ENCODE results near the gene KCNMA1. TPM values are rescaled to one million over a fixed set of nuclear protein-coding genes. Genes with fewer than 3 reads are reported as not detected.

KCNMA1 gene
- total RNA-seq, 1 experiment from 2014 or later, result 31.3 TPM

DNA sequence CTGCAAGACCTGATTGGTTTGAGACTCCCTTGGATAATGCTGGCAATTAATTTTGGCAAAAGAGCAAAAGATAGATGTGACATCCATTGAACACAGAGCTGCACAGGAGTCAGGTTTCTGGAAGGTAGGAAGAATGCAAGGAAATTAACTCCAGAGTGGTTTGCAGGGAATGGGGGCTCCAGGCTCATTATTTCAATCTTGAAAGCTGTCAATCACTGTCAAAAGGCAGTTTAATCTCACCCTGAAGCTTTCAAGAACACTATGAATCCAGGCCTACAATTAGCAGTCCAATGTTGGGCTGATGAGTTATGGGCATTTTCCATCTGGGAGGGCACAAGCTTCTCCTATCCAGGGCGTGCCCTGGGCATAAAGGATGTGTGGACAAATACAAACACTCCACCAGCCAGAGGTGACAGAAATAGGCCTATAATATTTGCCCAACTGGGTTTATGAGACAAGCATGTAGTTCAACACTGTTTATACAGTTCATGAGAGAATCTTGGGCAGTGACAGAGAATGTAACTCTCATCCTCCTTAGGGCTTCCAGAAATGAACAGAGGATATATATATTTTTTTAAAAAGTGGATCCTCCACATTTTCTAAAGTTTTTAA, 80.5 kb downstream of the KCNMA1 start:
- DNase-seq, result no peak
- H3K9ac ChIP-seq (ENCODE audit: low read length), result no peak overlapping the region
- H3K4me1 ChIP-seq (ENCODE audit: low read length), result peaks cover 63% of the 10 kb centered on the region
- no peaks in the 10 kb centered on the region for H3K79me2 ChIP-seq (ENCODE audit: low read length)
- H3K9me3 ChIP-seq (ENCODE audit: low read length), result no peaks in the 10 kb centered on the region
- no peak overlapping the region for H3K27ac ChIP-seq (ENCODE audit: low read length)
- H3K27me3 ChIP-seq (ENCODE audit: low read length), result no peaks in the 10 kb centered on the region
- no peak overlapping the region for H2AFZ ChIP-seq (ENCODE audit: low read length)
- H3K9me2 ChIP-seq (replicated peaks; ENCODE audit: insufficient read depth, low read length), result no peaks in the 10 kb centered on the region
- H3K4me2 ChIP-seq (ENCODE audit: low read depth, low read length, poor library complexity, severe bottlenecking), result no peak overlapping the region
- no peaks in the 10 kb centered on the region for H3K36me3 ChIP-seq (ENCODE audit: insufficient read depth, low read length)
- no peak overlapping the region for H3K4me3 ChIP-seq (ENCODE audit: low read length)
- H4K20me1 ChIP-seq (ENCODE audit: insufficient read depth, low read depth, low read length), result no peaks in the 10 kb centered on the region

DNA sequence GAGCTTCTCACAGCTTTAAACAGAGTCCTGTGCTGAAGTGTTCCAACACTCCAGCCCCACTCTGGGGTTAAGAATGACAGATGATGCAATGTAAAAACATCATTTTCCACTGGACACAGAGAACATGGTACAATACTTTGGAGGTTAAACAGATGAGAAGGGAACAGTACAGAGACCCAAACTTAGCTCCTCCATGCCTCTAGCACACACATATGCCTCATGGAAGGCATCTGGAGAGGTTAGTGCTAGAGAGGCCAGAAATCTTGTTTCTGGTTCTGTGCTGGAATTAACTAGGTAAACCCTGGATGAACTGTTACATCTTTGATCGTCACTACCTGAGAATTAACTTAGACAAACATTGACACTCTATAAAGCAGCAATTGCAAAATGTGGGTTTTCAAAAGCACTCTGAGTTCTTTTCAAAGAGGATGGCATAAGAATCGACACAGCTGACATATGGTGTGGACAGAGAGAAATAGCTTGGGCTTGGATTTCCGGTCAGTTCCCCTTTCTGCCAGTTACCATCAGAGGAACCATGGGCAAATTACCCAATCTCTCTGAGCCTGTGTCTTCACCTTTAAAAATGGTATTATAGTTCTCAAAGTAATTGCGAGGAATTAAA, 81.9 kb downstream of the KCNMA1 start:
- H3K79me2 ChIP-seq (ENCODE audit: low read length), result no peaks in the 10 kb centered on the region
- H3K4me1 ChIP-seq (ENCODE audit: low read length), result peaks cover 63% of the 10 kb centered on the region
- H3K9me3 ChIP-seq (ENCODE audit: low read length), result no peaks in the 10 kb centered on the region
- 0 out of 2 replicates have a peak overlapping the region, but pooled peaks have one; percentile 20 for H2AFZ ChIP-seq (ENCODE audit: low read length)
- DNase-seq, result no peak
- no peaks in the 10 kb centered on the region for H4K20me1 ChIP-seq (ENCODE audit: insufficient read depth, low read depth, low read length)
- no peaks in the 10 kb centered on the region for H3K36me3 ChIP-seq (ENCODE audit: insufficient read depth, low read length)
- H3K4me3 ChIP-seq (ENCODE audit: low read length), result no peak overlapping the region
- H3K9ac ChIP-seq (ENCODE audit: low read length), result no peak overlapping the region
- H3K27me3 ChIP-seq (ENCODE audit: low read length), result no peaks in the 10 kb centered on the region
- H3K9me2 ChIP-seq (replicated peaks; ENCODE audit: insufficient read depth, low read length), result no peaks in the 10 kb centered on the region
- peak overlapping the region; percentile 41 for H3K27ac ChIP-seq (ENCODE audit: low read length)
- no peak overlapping the region for H3K4me2 ChIP-seq (ENCODE audit: low read depth, low read length, poor library complexity, severe bottlenecking)

DNA sequence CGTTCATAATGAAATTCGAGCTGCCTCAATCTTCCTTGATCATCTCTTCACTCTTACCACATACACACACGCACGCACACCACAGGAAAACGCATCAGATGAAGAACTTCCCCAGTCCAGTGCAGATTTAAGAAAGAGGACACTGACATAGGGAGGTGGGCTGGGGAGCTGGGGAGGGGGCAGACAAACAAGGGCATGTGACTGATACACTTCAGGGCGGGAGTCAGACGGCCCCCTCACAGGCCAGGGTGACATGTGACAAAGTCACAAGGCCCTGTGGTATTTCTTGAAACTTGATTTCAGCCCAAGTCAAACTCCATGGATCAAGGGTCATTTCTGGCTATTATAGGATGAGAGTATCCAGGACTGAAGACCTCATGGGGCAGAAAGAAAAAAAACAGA, 82.6 kb downstream of the KCNMA1 start:
- Histone ChIP-seq H3K9ac (ENCODE audit: low read length) (no peak overlapping the region), H3K9me3 (ENCODE audit: low read length) (no peaks in the 10 kb centered on the region), H3K79me2 (ENCODE audit: low read length) (no peaks in the 10 kb centered on the region), H3K4me3 (ENCODE audit: low read length) (no peak overlapping the region), H3K4me2 (ENCODE audit: low read depth, low read length, poor library complexity, severe bottlenecking) (no peak overlapping the region), H3K4me1 (ENCODE audit: low read length) (peaks cover 57% of the 10 kb centered on the region), H2AFZ (ENCODE audit: low read length) (no peak overlapping the region), H4K20me1 (ENCODE audit: insufficient read depth, low read depth, low read length) (no peaks in the 10 kb centered on the region), H3K9me2 (replicated peaks; ENCODE audit: insufficient read depth, low read length) (no peaks in the 10 kb centered on the region), H3K27me3 (ENCODE audit: low read length) (no peaks in the 10 kb centered on the region), H3K27ac (ENCODE audit: low read length) (peak overlapping the region; percentile 41), H3K36me3 (ENCODE audit: insufficient read depth, low read length) (no peaks in the 10 kb centered on the region)
- no peak for DNase-seq

DNA sequence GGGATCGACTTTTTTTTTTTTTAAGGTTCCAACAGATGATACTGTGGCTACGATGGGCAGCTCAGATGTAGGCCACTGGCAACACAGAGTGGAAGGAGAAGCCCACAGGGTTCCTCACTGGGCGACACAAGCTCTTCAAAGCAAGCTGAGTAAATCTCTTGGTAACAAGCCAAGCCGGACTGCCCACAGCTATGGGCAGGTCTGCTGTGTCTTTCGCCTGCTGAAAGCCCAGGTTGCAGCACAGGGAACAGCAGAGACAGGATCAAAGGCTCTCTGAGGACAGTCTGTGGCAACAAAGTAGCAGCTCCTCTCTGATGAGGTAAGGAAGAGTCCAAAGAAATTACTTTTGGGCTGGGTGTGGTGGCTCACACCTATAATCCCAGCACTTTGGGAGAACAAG, 83.6 kb downstream of the KCNMA1 start:
- Histone ChIP-seq H3K79me2 (ENCODE audit: low read length) (no peaks in the 10 kb centered on the region), H4K20me1 (ENCODE audit: insufficient read depth, low read depth, low read length) (no peaks in the 10 kb centered on the region), H3K4me3 (ENCODE audit: low read length) (no peak overlapping the region), H3K27ac (ENCODE audit: low read length) (no peak overlapping the region), H3K9me3 (ENCODE audit: low read length) (no peaks in the 10 kb centered on the region), H3K4me1 (ENCODE audit: low read length) (peaks cover 57% of the 10 kb centered on the region), H3K9ac (ENCODE audit: low read length) (no peak overlapping the region), H2AFZ (ENCODE audit: low read length) (no peak overlapping the region), H3K27me3 (ENCODE audit: low read length) (no peaks in the 10 kb centered on the region), H3K4me2 (ENCODE audit: low read depth, low read length, poor library complexity, severe bottlenecking) (no peak overlapping the region), H3K36me3 (ENCODE audit: insufficient read depth, low read length) (no peaks in the 10 kb centered on the region), H3K9me2 (replicated peaks; ENCODE audit: insufficient read depth, low read length) (no peaks in the 10 kb centered on the region)
- DNase-seq, result no peak

DNA sequence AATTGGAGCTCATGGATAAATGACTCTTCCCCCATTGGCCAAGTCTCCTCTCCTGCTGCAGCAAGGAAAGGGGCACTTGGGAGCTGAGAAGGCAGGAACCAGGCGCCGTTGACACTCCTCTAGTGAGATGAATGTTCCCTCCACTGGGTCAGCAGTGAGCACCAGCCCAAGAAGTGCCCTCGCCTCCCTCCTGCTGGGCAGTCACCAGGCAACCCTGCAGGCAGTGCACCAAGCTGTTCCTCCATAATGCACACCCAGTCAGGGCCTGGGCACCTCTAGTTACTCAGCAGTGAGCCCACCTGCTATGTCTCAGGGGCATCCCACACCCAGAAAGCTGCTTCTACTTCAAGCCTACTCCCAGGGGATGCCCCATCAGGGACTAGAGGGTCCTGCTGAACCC, 84.3 kb downstream of the KCNMA1 start:
- H3K9me3 ChIP-seq (ENCODE audit: low read length), result no peaks in the 10 kb centered on the region
- peak overlapping the region; percentile 16; the same call in 1 of the 2 replicates for H3K9ac ChIP-seq (ENCODE audit: low read length)
- H3K9me2 ChIP-seq (replicated peaks; ENCODE audit: insufficient read depth, low read length), result no peaks in the 10 kb centered on the region
- H4K20me1 ChIP-seq (ENCODE audit: insufficient read depth, low read depth, low read length), result no peaks in the 10 kb centered on the region
- no peaks in the 10 kb centered on the region for H3K79me2 ChIP-seq (ENCODE audit: low read length)
- H3K4me1 ChIP-seq (ENCODE audit: low read length), result peaks cover 57% of the 10 kb centered on the region
- no peak overlapping the region for H2AFZ ChIP-seq (ENCODE audit: low read length)
- no peaks in the 10 kb centered on the region for H3K36me3 ChIP-seq (ENCODE audit: insufficient read depth, low read length)
- no peak overlapping the region for H3K4me3 ChIP-seq (ENCODE audit: low read length)
- H3K4me2 ChIP-seq (ENCODE audit: low read depth, low read length, poor library complexity, severe bottlenecking), result peak overlapping the region; percentile 20
- H3K27me3 ChIP-seq (ENCODE audit: low read length), result no peaks in the 10 kb centered on the region
- no peak for DNase-seq
- no peak overlapping the region for H3K27ac ChIP-seq (ENCODE audit: low read length)

DNA sequence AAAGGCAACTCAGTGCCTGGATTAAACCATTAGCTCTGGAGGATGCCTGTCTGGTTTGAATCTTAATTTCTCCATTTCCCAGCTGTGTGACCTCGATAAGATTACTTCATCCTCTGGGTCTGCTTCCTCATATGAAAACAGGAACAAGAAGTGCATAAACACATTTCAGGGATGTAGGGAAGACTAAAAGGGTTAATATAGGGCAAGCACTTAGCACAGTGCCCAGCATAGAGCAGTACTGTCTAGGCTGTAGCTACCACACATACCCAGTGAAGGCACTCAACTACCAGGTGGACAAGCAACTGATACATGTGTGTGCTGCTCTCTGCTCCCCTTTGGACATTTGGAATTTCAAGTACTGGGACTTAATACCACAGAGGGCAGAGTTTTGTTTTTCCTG, 85.4 kb downstream of the KCNMA1 start:
- Histone ChIP-seq H2AFZ (ENCODE audit: low read length) (no peak overlapping the region), H3K9me3 (ENCODE audit: low read length) (no peaks in the 10 kb centered on the region), H3K9me2 (replicated peaks; ENCODE audit: insufficient read depth, low read length) (no peaks in the 10 kb centered on the region), H3K4me3 (ENCODE audit: low read length) (no peak overlapping the region), H3K27me3 (ENCODE audit: low read length) (no peaks in the 10 kb centered on the region), H3K9ac (ENCODE audit: low read length) (no peak overlapping the region), H3K79me2 (ENCODE audit: low read length) (no peaks in the 10 kb centered on the region), H4K20me1 (ENCODE audit: insufficient read depth, low read depth, low read length) (no peaks in the 10 kb centered on the region), H3K36me3 (ENCODE audit: insufficient read depth, low read length) (no peaks in the 10 kb centered on the region), H3K4me2 (ENCODE audit: low read depth, low read length, poor library complexity, severe bottlenecking) (no peak overlapping the region), H3K27ac (ENCODE audit: low read length) (no peak overlapping the region), H3K4me1 (ENCODE audit: low read length) (peaks cover 57% of the 10 kb centered on the region)
- peak; percentile 47 for DNase-seq

DNA sequence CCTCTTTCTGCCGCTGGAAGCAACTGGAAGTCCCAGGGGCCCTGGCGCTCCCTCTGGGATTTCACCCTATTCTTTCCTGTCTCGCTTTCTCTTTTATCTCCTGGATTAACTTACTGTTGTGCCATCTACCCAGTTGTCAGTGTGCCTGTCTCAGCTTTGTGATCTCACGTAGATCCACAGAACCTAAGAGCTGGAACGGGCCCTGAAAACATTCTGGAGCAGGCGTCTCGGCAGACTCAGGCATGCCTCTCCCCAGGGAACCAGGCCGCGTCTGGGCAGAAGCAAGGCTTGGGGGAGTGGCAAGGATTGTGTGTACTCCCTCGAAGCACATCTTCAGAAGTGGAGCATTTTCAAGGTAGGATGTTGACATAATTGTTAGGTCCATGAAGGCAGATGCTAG, 87.2 kb downstream of the KCNMA1 start:
- H3K4me1 ChIP-seq (ENCODE audit: low read length), result peaks cover 43% of the 10 kb centered on the region
- no peaks in the 10 kb centered on the region for H3K9me2 ChIP-seq (replicated peaks; ENCODE audit: insufficient read depth, low read length)
- DNase-seq, result no peak

DNA sequence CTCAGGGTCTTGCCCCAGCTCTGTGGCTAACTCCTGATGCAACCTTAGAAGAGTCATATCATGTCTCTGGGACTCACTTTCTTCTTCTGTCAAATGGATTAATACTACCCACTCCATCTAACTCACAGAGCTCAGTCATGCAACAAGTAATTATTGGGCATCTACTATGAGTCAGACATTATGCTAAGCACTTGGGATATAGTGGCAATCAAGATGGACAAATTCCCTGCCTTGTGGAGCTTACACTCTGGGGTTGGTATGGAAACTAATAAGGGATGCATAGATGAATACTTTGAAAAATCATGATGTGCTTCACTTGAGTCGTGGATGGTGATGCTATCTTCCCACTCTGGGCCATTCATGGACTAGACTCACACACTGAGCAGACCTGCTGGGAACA, 88.9 kb downstream of the KCNMA1 start:
- Histone ChIP-seq H4K20me1 (ENCODE audit: insufficient read depth, low read depth, low read length) (no peaks in the 10 kb centered on the region), H3K4me1 (ENCODE audit: low read length) (peaks cover 44% of the 10 kb centered on the region)
- DNase-seq, result no peak

More for the DNA sequence above, 87.2 kb downstream of the KCNMA1 start:
- H3K9me3 ChIP-seq (ENCODE audit: low read length), result no peaks in the 10 kb centered on the region
- no peaks in the 10 kb centered on the region for H3K36me3 ChIP-seq (ENCODE audit: insufficient read depth, low read length)
- no peak overlapping the region for H3K27ac ChIP-seq (ENCODE audit: low read length)
- no peaks in the 10 kb centered on the region for H4K20me1 ChIP-seq (ENCODE audit: insufficient read depth, low read depth, low read length)
- no peak overlapping the region for H3K4me2 ChIP-seq (ENCODE audit: low read depth, low read length, poor library complexity, severe bottlenecking)
- no peak overlapping the region for H2AFZ ChIP-seq (ENCODE audit: low read length)
- H3K9ac ChIP-seq (ENCODE audit: low read length), result no peak overlapping the region
- H3K4me3 ChIP-seq (ENCODE audit: low read length), result no peak overlapping the region
- no peaks in the 10 kb centered on the region for H3K27me3 ChIP-seq (ENCODE audit: low read length)
- H3K79me2 ChIP-seq (ENCODE audit: low read length), result no peaks in the 10 kb centered on the region

More for the DNA sequence above, 88.9 kb downstream of the KCNMA1 start:
- Histone ChIP-seq H3K9me3 (ENCODE audit: low read length) (no peaks in the 10 kb centered on the region), H3K36me3 (ENCODE audit: insufficient read depth, low read length) (no peaks in the 10 kb centered on the region), H3K27me3 (ENCODE audit: low read length) (no peaks in the 10 kb centered on the region), H3K79me2 (ENCODE audit: low read length) (no peaks in the 10 kb centered on the region), H3K4me3 (ENCODE audit: low read length) (no peak overlapping the region), H3K4me2 (ENCODE audit: low read depth, low read length, poor library complexity, severe bottlenecking) (no peak overlapping the region), H3K27ac (ENCODE audit: low read length) (no peak overlapping the region), H2AFZ (ENCODE audit: low read length) (no peak overlapping the region), H3K9me2 (replicated peaks; ENCODE audit: insufficient read depth, low read length) (no peaks in the 10 kb centered on the region), H3K9ac (ENCODE audit: low read length) (no peak overlapping the region)
